IMR-90 (cell line): ENCODE measurements around the gene TMEM190. TPM values are rescaled to one million over a fixed set of nuclear protein-coding genes. Genes with fewer than 3 reads are reported as not detected.

Experiments used
- ATAC-seq: fragments of 200-7000 bp; cut with Tn5 transposase; 2 replicates; pipeline ENCODE4 v1.9.1; 2020; ENCODE audit warnings: low read depth, mild to moderate bottlenecking, moderate library complexity
- BruUV-seq: library from RNA; stranded (reverse); fragments of 400-500 nt; replicated peaks from 2 replicates; lab custom pipeline; 2021; lab: Mats Ljungman, UMichigan
- CTCF ChIA-PET: fragments of 300-600 bp; formaldehyde crosslinking; extraction: SDS; loops from one replicate; lab custom pipeline; 2021; ENCODE audit warnings: antibody characterized with exemption; lab: Yijun Ruan, JAX
- POLR2A ChIA-PET: fragments of 300-600 bp; sonication (Branson Sonifier 250); formaldehyde crosslinking; loops from one replicate; lab custom pipeline; 2022; ENCODE audit warnings: antibody characterized with exemption; ENCODE audit not compliant: unreplicated experiment; lab: Charles Lee
- DNase-seq: peaks from one replicate; pipeline ENCODE4 v3.0.0; 2013
- H2AFZ ChIP-seq: replicated peaks from 2 replicates; pipeline ENCODE3; 2013; ENCODE audit warnings: low read length, mild to moderate bottlenecking; ENCODE audit not compliant: poor library complexity
- H2AK5ac ChIP-seq: 2 replicates; pipeline ENCODE4 v1.6.1; 2013; ENCODE audit warnings: low read depth, low read length, inconsistent platforms
- H2AK9ac ChIP-seq: replicated peaks from 2 replicates; pipeline ENCODE3; 2013; ENCODE audit warnings: mild to moderate bottlenecking, low read depth, low read length, moderate library complexity; ENCODE audit not compliant: poor library complexity
- H2BK120ac ChIP-seq: 2 replicates; pipeline ENCODE4 v1.6.1; 2013; ENCODE audit warnings: low read depth, low read length, inconsistent platforms
- H2BK15ac ChIP-seq: 3 replicates; pipeline ENCODE4 v1.6.1; 2013; ENCODE audit warnings: low read depth, low read length, inconsistent platforms
- H2BK20ac ChIP-seq: 2 replicates; pipeline ENCODE4 v1.6.1; 2013; ENCODE audit warnings: low read depth, mild to moderate bottlenecking, inconsistent platforms, low read length, moderate library complexity
- H2BK5ac ChIP-seq: 2 replicates; pipeline ENCODE4 v1.6.1; 2013; ENCODE audit warnings: mild to moderate bottlenecking, low read depth, low read length, inconsistent platforms; ENCODE audit not compliant: poor library complexity, severe bottlenecking
- H3K14ac ChIP-seq: replicated peaks from 2 replicates; pipeline ENCODE4 v1.6.1; 2013; ENCODE audit warnings: low read depth, low read length, inconsistent platforms
- H3K18ac ChIP-seq: 2 replicates; pipeline ENCODE4 v1.6.1; 2013; ENCODE audit warnings: low read depth, low read length, control low read depth
- H3K23ac ChIP-seq: 2 replicates; pipeline ENCODE4 v1.6.1; 2013; ENCODE audit warnings: low read depth, low read length, inconsistent platforms
- H3K27ac ChIP-seq: 2 replicates; pipeline ENCODE4 v1.5.1; 2013; ENCODE audit warnings: mild to moderate bottlenecking, control low read depth, low read length; ENCODE audit not compliant: insufficient read depth
- H3K27me3 ChIP-seq: 2 replicates; pipeline ENCODE4 v1.6.1; 2013; ENCODE audit warnings: low read length; ENCODE audit not compliant: control insufficient read depth, insufficient read depth
- H3K36me3 ChIP-seq: 2 replicates; pipeline ENCODE4 v1.6.1; 2013; ENCODE audit warnings: low read length, mixed read lengths; ENCODE audit not compliant: control insufficient read depth, insufficient read depth
- H3K4ac ChIP-seq: 2 replicates; pipeline ENCODE4 v1.6.1; 2013; ENCODE audit warnings: low read depth, low read length, inconsistent platforms
- H3K4me1 ChIP-seq: 2 replicates; pipeline ENCODE4 v1.6.1; 2013; ENCODE audit warnings: low read length, mixed read lengths; ENCODE audit not compliant: control insufficient read depth, insufficient read depth
- H3K4me2 ChIP-seq: 2 replicates; pipeline ENCODE4 v1.6.1; 2013; ENCODE audit warnings: low read depth, mild to moderate bottlenecking, control low read depth, low read length, moderate library complexity
- H3K4me3 ChIP-seq: 2 replicates; pipeline ENCODE4 v1.5.1; 2013; ENCODE audit warnings: low read depth, mild to moderate bottlenecking, control low read depth, low read length, moderate library complexity; ENCODE audit not compliant: insufficient read depth
- H3K56ac ChIP-seq: 2 replicates; pipeline ENCODE4 v1.6.1; 2013; ENCODE audit warnings: low read length, inconsistent platforms; ENCODE audit not compliant: insufficient read depth; ENCODE audit errors: extremely low read depth
- H3K79me1 ChIP-seq, 2 experiments: 2 replicates each; pipeline ENCODE4 v1.6.1; 2013; ENCODE audit warnings: low read length in 2 of 2, inconsistent platforms in 1 of 2, low read depth in 1 of 2
- H3K9ac ChIP-seq: 2 replicates; pipeline ENCODE4 v1.6.1; 2013; ENCODE audit warnings: low read depth, low read length, control low read depth
- H3K9me1 ChIP-seq: 2 replicates; pipeline ENCODE4 v1.6.1; 2013; ENCODE audit warnings: low read length, inconsistent platforms; ENCODE audit not compliant: insufficient read depth
- H3K9me3 ChIP-seq: 2 replicates; pipeline ENCODE4 v1.6.1; 2013; ENCODE audit warnings: low read length; ENCODE audit not compliant: control insufficient read depth, insufficient read depth
- H4K20me1 ChIP-seq: 2 replicates; pipeline ENCODE4 v1.6.1; 2013; ENCODE audit warnings: low read length, inconsistent platforms; ENCODE audit not compliant: insufficient read depth
- H4K5ac ChIP-seq: 2 replicates; pipeline ENCODE4 v1.6.1; 2013; ENCODE audit warnings: mild to moderate bottlenecking, low read depth, low read length, control low read depth
- H4K8ac ChIP-seq, 2 experiments: 2 replicates each; pipeline ENCODE4 v1.6.1; 2013; ENCODE audit warnings: low read depth in 2 of 2, low read length in 2 of 2, control low read depth in 1 of 2, inconsistent platforms in 1 of 2
- H4K91ac ChIP-seq: 2 replicates; pipeline ENCODE4 v1.6.1; 2013; ENCODE audit warnings: low read depth, low read length, inconsistent platforms; ENCODE audit not compliant: insufficient read depth
- BHLHE40 ChIP-seq: fragments of 150-350 bp; IDR thresholded peaks from 2 replicates; pipeline ENCODE4 v1.6.1; 2016; ENCODE audit warnings: mild to moderate bottlenecking, low read depth, low read length
- MAFK ChIP-seq: IDR thresholded peaks from 2 replicates; pipeline ENCODE4 v1.6.1; 2012; ENCODE audit warnings: low read depth, low read length, improper control_type of control experiment
- MAZ ChIP-seq: IDR thresholded peaks from 2 replicates; pipeline ENCODE4 v1.6.1; 2012; ENCODE audit warnings: low read depth, mild to moderate bottlenecking, low read length, improper control_type of control experiment, moderate library complexity, borderline replicate concordance
- RAD21 ChIP-seq: IDR thresholded peaks from 2 replicates; pipeline ENCODE4 v1.6.1; 2012; ENCODE audit warnings: low read length, improper control_type of control experiment
- WGBS, 2 experiments: methylation state at CpG; one replicate each; pipeline versions ENCODE4 v1.1.5 to v1.1.7; 2013; ENCODE audit warnings: missing lambda C conversion rate in 2 of 2; ENCODE audit not compliant: insufficient read length in 1 of 2; ENCODE audit errors: extremely low coverage in 2 of 2; 5-methylcytosine and 5-hydroxymethylcytosine counted together
- dilution Hi-C: fragments of 300-500 bp; cut with HindIII; formaldehyde crosslinking; loops from one replicate; pipeline ENCODE4 v1.14.3; 2018; ENCODE audit warnings: low sequenced_read_pairs; ENCODE audit not compliant: unreplicated experiment
- in situ Hi-C: fragments of 300-500 bp; cut with MboI; formaldehyde crosslinking; loops from 3 replicates; pipeline ENCODE4 v1.14.3; 2019; ENCODE audit warnings: low sequenced_read_pairs, inconsistent platforms, mixed read lengths
- intact Hi-C: fragments of 100-400 bp; cut with micrococcal nuclease; formaldehyde crosslinking; loops from 2 replicates; pipeline ENCODE4 v1.10.0; 2022
- polyA plus RNA-seq, 3 experiments: library from polyadenylated mRNA; depleted of rRNA; stranded (reverse); fragments of >200 nt; gene quantifications; 2 replicates each; pipeline ENCODE4 v1.2.3, GENCODE V29; 2012; ENCODE audit warnings: low replicate concordance in 1 of 3
- total RNA-seq: library from RNA; depleted of rRNA; stranded (reverse); fragments of >200 nt; gene quantifications from 2 replicates; pipeline ENCODE4 v1.2.3, GENCODE V29; 2012
- TF ChIP-seq, protein P1 (sequence below): fragments of 150-350 bp; IDR thresholded peaks from 2 replicates; pipeline ENCODE4 v1.6.1; 2016; ENCODE audit warnings: low read depth, mild to moderate bottlenecking, low read length, moderate library complexity, borderline replicate concordance

The TMEM190 gene
- total and polyA plus RNA-seq, 2 of the 4 experiments (the other 2 are of a cell fraction) = 1.6 TPM; not detected in 1

DNA sequence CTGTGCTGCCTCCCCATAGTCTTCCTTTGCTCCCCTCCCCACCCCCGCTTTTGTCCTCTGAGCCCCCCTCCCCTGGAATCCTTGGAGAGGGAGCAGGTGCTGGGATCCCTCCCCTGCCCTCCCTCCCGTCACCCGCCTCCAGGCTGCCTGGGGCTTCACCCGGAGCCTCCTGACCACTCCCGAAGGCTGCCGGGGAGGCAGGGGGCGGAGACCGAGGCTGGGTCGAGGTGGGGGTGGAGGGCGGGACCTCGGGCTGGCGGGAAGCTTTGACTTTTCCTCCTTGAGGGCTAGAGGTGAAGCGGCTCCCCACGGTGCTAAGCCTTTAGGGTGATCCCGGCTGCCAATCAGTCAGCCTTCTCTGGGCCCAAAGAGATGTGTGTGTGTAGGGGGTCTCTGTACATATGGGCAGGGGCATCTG, 35.4 kb upstream of the TMEM190 start:
- Histone ChIP-seq H2AFZ (peak overlapping the region; percentile 32), H3K4me2 (peak overlapping the region; percentile 95), H4K91ac (no peak overlapping the region), H2BK15ac (no peak overlapping the region), H3K27ac (no peak overlapping the region; the same call in 1 of the 2 replicates), H3K14ac (peak overlapping the region; percentile 66; the same call in 1 of the 2 replicates), H3K4ac (no peak overlapping the region), H2BK5ac (no peak overlapping the region), H3K9me1 (peaks cover 10% of the 10 kb centered on the region; the same call in 1 of the 2 replicates), H3K36me3 (peaks cover 13% of the 10 kb centered on the region; the same call in 1 of the 2 replicates), H3K18ac (no peak overlapping the region), H2AK9ac (peak overlapping the region; percentile 55), H3K79me1 (peaks cover 4 to 17% of the 10 kb centered on the region in 2 experiments; a peak in 3 of 4 replicates), H3K9ac (peak overlapping the region; percentile 20; the same call in 1 of the 2 replicates), H2BK20ac (no peak overlapping the region), H2BK120ac (no peak overlapping the region), H4K20me1 (peaks cover 6% of the 10 kb centered on the region), H3K9me3 (no peaks in the 10 kb centered on the region), H3K56ac (no peak overlapping the region), H3K23ac (no peak overlapping the region), H3K4me3 (peak overlapping the region; percentile 87), H4K5ac (no peak overlapping the region), H4K8ac (no peak overlapping the region), H3K27me3 (no peaks in the 10 kb centered on the region), H3K4me1 (peaks cover 13% of the 10 kb centered on the region), H2AK5ac (peak overlapping the region; percentile 58; the same call in 1 of the 2 replicates)
- 0% methylated on average over 5 of the region's 15 CpGs; no CpG with 5 or more reads in 1 of the 2 experiments for WGBS, 2 experiments
- ATAC-seq = peak; percentile 6; the same call in 1 of the 2 replicates
- in situ Hi-C loops = no loop called here
- intact Hi-C loops = no loop called here
- ChIA-PET POLR2A (no interaction called here), CTCF (no interaction called here)
- BruUV-seq = no TSS peak
- peak; percentile 33 for DNase-seq
- dilution Hi-C loops = no loop called here
- TF ChIP-seq MAZ = 0 out of 2 replicates have a peak, but pooled peaks have one; percentile 7
- TF ChIP-seq MAFK = no peak
- no peak for TF ChIP-seq BHLHE40
- TF ChIP-seq, protein P1, sequence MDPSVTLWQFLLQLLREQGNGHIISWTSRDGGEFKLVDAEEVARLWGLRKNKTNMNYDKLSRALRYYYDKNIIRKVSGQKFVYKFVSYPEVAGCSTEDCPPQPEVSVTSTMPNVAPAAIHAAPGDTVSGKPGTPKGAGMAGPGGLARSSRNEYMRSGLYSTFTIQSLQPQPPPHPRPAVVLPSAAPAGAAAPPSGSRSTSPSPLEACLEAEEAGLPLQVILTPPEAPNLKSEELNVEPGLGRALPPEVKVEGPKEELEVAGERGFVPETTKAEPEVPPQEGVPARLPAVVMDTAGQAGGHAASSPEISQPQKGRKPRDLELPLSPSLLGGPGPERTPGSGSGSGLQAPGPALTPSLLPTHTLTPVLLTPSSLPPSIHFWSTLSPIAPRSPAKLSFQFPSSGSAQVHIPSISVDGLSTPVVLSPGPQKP = no peak
- TF ChIP-seq RAD21 = no peak
